Measurements from ENCODE around the gene GTF3C4. TPM values are rescaled to one million over a fixed set of nuclear protein-coding genes. Genes with fewer than 3 reads are reported as not detected.

GTF3C4 gene
- total RNA-seq, 1 experiment from 2014 or later = 42.5 TPM

GRCh38 chr9:132644251-132644650 is 26.0 kb upstream of the GTF3C4 start:
- Histone ChIP-seq H3K27ac (ENCODE audit: insufficient read length, low read depth, low read length) (no peak overlapping the region), H3K14ac (ENCODE audit: insufficient read depth, low read length) (no peak overlapping the region), H2AFZ (ENCODE audit: low read length) (no peak overlapping the region), H2BK15ac (ENCODE audit: low read depth, low read length) (no peak overlapping the region), H3K79me2 (ENCODE audit: insufficient read depth, low read length) (no peaks in the 10 kb centered on the region), H3K9ac (ENCODE audit: extremely low read depth, insufficient read length, low read length) (no peak overlapping the region), H3K9me3 (ENCODE audit: control insufficient read depth, low read depth, low read length) (no peaks in the 10 kb centered on the region), H3K18ac (ENCODE audit: insufficient read length, low read depth, low read length) (no peak overlapping the region), H3K4me2 (ENCODE audit: insufficient read depth, insufficient read length, low read length) (no peak overlapping the region), H3K27me3 (ENCODE audit: insufficient read depth, low read length) (no peaks in the 10 kb centered on the region), H2BK120ac (ENCODE audit: low read depth, low read length, poor library complexity, severe bottlenecking) (no peak overlapping the region), H3K23ac (ENCODE audit: insufficient read length, low read depth, low read length) (no peak overlapping the region), H2BK20ac (ENCODE audit: low read depth, low read length, poor library complexity, severe bottlenecking) (no peak overlapping the region), H3K4ac (ENCODE audit: low read depth, low read length) (no peak overlapping the region), H4K91ac (ENCODE audit: insufficient read length, low read depth, low read length) (no peak overlapping the region), H3K23me2 (ENCODE audit: insufficient read length, low read depth, low read length, poor library complexity, severe bottlenecking) (no peaks in the 10 kb centered on the region), H2BK12ac (ENCODE audit: insufficient read length, low read depth, low read length) (no peak overlapping the region), H3K4me1 (ENCODE audit: insufficient read depth, low read length) (no peaks in the 10 kb centered on the region), H4K20me1 (ENCODE audit: control insufficient read depth, insufficient read depth, insufficient read length) (no peaks in the 10 kb centered on the region), H4K8ac (replicated peaks; ENCODE audit: insufficient read length, low read depth, low read length) (no peak overlapping the region), H3K79me1 (ENCODE audit: insufficient read depth, low read depth, low read length, poor library complexity, severe bottlenecking) (no peaks in the 10 kb centered on the region), H3K56ac (ENCODE audit: insufficient read length, low read depth, low read length) (no peak overlapping the region), H2BK5ac (ENCODE audit: insufficient read length, low read length) (no peak overlapping the region), H2AK5ac (ENCODE audit: insufficient read length, low read length) (no peak overlapping the region), H3T11ph (ENCODE audit: low read length) (no peak overlapping the region), H4K5ac (ENCODE audit: insufficient read length, low read depth, low read length) (no peak overlapping the region)
- no peaks in the 10 kb centered on the region for H3K27me3 Mint-ChIP-seq (ENCODE audit: low read depth)
- H3K27ac Mint-ChIP-seq = no peak overlapping the region
- TF ChIP-seq CTCF (conservative IDR thresholded peaks at IDR 0.05) = peak; percentile 58
- no CpG with 5 or more reads among the region's 3 CpGs for WGBS (ENCODE audit: extremely low coverage, insufficient read length, low lambda C conversion rate)
- no peak for DNase-seq
- no peaks in the 10 kb centered on the region for H3K4me1 Mint-ChIP-seq
- peaks cover 20 to 75% (median 51%) of the 10 kb centered on the region in 3 experiments for H3K36me3 Mint-ChIP-seq (ENCODE audit: insufficient read depth in 1 of 3, low read depth in 3 of 3)
- no peaks in the 10 kb centered on the region for H3K9me3 Mint-ChIP-seq
- no peak overlapping the region for H3K4me3 Mint-ChIP-seq

Data from H9 (cell line).